ENCODE data around the gene PLEKHJ1.

The PLEKHJ1 gene

DNA sequence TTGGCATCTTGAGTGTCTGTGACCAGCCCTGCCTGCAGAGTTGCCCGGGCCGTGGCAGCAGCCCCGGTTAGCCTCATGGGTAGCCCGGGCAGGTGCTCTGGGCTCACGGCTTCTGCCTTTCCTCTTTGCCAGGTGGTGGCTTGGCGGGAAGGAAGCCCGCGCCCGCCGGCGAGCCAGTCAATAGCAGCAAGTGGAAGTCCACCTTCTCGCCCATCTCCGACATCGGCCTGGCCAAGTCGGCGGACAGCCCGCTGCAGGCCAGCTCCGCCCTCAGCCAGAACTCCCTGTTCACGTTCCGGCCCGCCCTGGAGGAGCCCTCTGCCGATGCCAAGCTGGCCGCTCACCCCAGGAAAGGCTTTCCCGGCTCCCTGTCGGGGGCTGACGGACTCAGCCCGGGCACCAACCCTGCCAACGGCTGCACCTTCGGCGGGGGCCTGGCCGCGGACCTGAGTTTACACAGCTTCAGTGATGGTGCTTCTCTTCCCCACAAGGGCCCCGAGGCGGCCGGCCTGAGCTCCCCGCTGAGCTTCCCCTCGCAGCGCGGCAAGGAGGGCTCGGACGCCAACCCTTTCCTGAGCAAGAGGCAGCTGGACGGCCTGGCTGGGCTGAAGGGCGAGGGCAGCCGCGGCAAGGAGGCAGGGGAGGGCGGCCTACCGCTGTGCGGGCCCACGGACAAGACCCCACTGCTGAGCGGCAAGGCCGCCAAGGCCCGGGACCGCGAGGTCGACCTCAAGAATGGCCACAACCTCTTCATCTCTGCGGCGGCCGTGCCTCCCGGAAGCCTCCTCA, 9.9 kb downstream of the PLEKHJ1 start:
- TF ChIP-seq JUND (IDR thresholded peaks at IDR 0.05; ENCODE audit: low read depth), result no peak
- in situ Hi-C loops (cut with HindIII; ENCODE audit: low pct_unique_long_range_greater_than_20kb, low sequenced_read_pairs), result no loop called here
- DNase-seq (ENCODE audit: low read depth in 1 of 2, low spot score in 1 of 2), result no peak

DNA sequence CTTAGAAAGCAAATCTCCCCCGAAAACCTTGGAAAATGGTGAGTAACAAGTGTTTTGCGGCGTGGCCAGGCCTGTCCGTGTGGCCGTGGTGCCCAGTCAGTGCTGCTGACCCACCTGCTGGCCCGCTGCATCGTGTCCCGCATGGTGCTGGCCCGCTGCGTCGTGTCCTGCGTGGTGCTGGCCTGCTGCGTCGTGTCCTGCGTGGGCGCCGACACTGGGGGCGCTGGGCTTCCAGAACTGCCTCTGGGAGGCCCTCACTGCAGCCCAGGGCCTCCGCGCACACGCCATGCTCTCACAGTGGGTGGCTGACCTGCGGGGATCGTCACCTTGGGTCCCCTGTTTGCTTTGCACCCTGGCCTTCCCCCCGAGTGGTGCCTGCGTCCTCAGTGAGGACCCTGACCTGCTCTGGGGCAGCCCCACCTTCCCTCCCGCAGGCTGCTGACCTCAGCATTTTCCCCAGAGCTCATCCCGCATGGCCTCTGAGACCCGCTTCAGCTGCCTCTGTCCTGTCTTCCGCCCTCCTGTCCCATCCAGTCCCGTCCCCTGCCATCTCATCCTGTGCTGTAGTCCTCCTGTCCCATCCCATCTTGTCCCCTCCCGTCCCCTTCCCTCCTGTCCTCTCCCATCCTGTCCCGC, 10.6 kb downstream of the PLEKHJ1 start:
- no peak for DNase-seq (ENCODE audit: low read depth in 1 of 2, low spot score in 1 of 2)
- no peak for TF ChIP-seq JUND (IDR thresholded peaks at IDR 0.05; ENCODE audit: low read depth)
- in situ Hi-C loops (cut with HindIII; ENCODE audit: low pct_unique_long_range_greater_than_20kb, low sequenced_read_pairs), result no loop called here

DNA sequence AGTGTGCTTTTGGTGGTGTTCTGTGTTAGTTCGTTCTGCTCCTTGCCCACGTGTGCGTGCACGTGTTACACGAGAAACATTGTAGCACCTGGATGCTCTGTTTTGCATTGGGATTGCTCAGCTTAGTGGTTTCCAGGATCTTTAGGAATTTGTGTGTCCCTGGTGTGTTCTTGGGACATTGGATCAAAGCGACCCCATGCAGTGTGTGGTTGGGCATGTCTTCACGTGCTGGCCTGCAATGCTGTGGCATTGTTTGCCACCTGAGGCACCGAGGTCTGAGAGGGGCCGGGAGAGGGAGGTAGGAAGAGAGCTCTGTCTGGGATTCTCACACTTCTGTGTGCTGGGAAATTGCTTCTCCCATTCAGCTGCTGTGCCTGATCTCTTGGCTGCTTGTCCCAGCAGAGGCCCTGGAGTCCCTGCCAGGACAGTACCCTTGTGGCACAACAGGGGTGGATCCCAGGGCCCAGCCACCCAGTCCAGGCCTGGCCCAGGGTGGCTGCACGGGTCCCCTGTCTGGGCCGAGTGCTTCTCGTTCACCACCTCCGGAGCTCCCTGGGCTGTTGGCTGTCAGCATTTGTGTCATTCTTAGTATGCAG, 11.3 kb downstream of the PLEKHJ1 start:
- no peak for TF ChIP-seq JUND (IDR thresholded peaks at IDR 0.05; ENCODE audit: low read depth)
- in situ Hi-C loops (cut with HindIII; ENCODE audit: low pct_unique_long_range_greater_than_20kb, low sequenced_read_pairs), result no loop called here
- DNase-seq (ENCODE audit: low read depth in 1 of 2, low spot score in 1 of 2), result no peak

DNA sequence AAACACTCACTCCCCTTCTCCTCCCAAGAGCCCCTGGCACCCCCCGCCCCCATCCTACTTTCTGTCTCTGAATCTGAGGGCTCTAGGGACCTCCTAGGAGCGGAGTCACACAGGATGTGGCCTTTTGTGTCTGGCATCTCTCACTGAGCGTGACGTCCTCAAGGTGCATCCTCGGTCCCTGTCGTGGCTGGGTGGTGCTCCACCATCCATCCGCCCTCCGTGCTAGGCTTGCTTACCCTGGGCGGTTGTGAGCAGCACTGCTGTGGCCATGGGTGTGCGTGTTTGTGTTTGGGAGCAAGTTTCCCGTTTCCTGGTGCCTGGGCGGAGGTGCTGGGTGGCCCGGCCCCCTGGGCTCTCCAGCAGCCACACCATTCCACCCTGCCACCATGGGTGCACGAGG, 12.2 kb downstream of the PLEKHJ1 start:
- TF ChIP-seq JUND (IDR thresholded peaks at IDR 0.05; ENCODE audit: low read depth), result no peak
- DNase-seq (ENCODE audit: low read depth in 1 of 2, low spot score in 1 of 2), result no peak
- in situ Hi-C loops (cut with HindIII; ENCODE audit: low pct_unique_long_range_greater_than_20kb, low sequenced_read_pairs), result no loop called here

DNA sequence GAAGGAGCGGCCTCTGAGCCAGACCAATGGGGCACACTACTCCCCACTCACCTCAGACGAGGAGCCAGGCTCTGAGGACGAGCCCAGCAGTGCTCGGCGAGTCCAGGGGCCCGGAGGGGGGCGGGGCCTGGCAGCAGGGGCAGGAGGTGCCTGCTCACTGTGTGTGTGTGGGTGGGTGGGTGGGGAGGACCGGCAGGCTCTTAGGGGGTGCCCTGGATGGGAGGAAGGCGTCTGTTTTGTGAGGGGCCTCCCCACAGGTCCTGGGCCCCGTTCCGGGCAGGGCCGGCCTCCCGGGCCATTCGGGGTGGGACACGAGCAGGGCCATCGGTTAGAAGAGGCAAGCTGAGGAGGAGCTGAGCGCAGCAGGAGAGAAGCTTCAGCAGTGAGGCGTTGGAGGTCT, 12.7 kb downstream of the PLEKHJ1 start:
- no peak for DNase-seq (ENCODE audit: low read depth in 1 of 2, low spot score in 1 of 2)
- in situ Hi-C loops (cut with HindIII; ENCODE audit: low pct_unique_long_range_greater_than_20kb, low sequenced_read_pairs), result no loop called here
- no peak for TF ChIP-seq JUND (IDR thresholded peaks at IDR 0.05; ENCODE audit: low read depth)

DNA sequence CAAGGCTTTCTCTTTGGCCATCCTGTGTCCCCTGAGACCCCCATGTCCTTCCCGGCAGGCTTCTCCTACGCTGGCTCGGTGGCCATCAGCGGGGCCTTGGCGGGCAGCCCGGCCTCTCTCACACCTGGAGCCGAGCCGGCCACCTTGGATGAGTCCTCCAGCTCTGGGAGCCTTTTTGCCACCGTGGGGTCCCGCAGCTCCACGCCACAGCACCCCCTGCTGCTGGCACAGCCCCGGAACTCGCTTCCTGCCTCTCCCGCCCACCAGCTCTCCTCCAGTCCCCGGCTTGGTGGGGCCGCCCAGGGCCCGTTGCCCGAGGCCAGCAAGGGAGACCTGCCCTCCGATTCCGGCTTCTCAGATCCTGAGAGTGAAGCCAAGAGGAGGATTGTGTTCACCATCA, 14.2 kb downstream of the PLEKHJ1 start:
- in situ Hi-C loops (cut with HindIII; ENCODE audit: low pct_unique_long_range_greater_than_20kb, low sequenced_read_pairs), result no loop called here

DNA sequence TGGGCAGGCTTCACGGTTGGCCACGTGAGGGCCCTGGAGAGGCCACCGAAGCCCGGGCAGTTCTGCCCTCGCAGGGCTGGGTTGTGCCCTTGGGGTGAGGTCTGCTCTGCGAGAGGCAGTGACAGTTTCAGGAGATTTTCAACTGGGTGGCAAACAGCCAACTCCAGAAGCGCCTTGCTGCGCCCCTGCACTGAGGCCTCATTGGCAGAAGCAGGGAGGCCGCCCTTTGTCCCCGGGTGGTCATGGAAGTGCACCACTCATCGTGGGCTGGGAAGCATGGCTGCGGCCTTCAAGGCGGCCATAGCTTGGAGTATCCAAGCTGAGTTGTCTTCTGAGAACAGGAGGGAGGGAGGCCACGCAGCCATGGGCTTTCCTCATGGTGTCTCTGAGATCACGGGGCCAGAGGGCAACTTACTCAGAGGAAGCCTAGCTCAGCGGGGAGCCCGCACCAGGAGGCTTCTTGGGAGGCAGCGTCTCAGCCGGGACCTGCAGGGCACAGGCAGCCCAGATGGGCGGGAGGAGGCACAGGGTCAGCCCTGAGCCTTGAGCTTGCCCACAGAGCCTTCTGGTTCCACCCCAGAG, 14.8 kb downstream of the PLEKHJ1 start:
- TF ChIP-seq JUND (IDR thresholded peaks at IDR 0.05; ENCODE audit: low read depth), result no peak
- in situ Hi-C loops (cut with HindIII; ENCODE audit: low pct_unique_long_range_greater_than_20kb, low sequenced_read_pairs), result no loop called here

More for the DNA sequence above, 14.2 kb downstream of the PLEKHJ1 start:
- no peak for TF ChIP-seq JUND (IDR thresholded peaks at IDR 0.05; ENCODE audit: low read depth)
- no peak for DNase-seq (ENCODE audit: low read depth in 1 of 2, low spot score in 1 of 2)

DNA sequence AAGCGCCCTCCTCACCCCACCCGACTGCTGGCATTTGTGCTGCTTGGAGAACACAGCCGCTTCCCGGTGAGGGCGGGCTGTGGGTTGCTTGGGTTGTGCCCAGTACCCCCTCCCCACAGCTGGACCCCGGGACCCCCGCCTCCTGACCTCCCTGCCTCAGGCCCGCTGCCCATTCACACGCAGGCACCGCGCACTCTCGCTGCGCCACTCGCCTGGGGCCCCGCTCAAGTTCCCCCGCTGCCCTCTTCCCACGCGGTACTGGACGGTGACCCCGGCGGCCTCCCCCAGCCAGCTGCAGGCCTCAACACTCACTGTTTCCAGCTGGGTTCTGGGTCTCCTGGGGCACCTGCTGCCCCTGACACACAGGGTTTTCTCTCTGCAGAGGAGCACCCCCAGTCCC, 16.4 kb downstream of the PLEKHJ1 start:
- TF ChIP-seq JUND (IDR thresholded peaks at IDR 0.05; ENCODE audit: low read depth), result no peak
- DNase-seq (ENCODE audit: low read depth in 1 of 2, low spot score in 1 of 2), result no peak
- in situ Hi-C loops (cut with HindIII; ENCODE audit: low pct_unique_long_range_greater_than_20kb, low sequenced_read_pairs), result no loop called here

More for the DNA sequence above, 14.8 kb downstream of the PLEKHJ1 start:
- no peak for DNase-seq (ENCODE audit: low read depth in 1 of 2, low spot score in 1 of 2)

DNA sequence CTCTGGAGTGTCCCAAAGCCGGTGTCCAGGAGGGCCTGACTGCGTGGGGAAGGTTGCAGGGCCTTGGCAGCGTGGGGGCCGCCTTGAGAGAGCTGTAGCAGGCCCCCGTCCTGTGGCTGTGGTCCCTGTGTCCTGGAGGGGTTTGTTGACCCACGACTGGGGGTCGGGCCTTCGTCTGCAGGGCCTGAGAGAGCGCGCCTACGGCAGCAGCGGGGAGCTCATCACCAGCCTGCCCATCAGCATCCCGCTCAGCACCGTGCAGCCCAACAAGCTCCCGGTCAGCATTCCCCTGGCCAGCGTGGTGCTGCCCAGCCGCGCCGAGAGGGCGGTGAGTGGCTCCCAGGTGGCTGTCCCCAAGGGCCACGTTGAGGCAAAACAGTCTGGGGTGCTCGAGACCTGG, 18.5 kb downstream of the PLEKHJ1 start:
- no peak for DNase-seq (ENCODE audit: low read depth in 1 of 2, low spot score in 1 of 2)
- in situ Hi-C loops (cut with HindIII; ENCODE audit: low pct_unique_long_range_greater_than_20kb, low sequenced_read_pairs), result no loop called here
- TF ChIP-seq JUND (IDR thresholded peaks at IDR 0.05; ENCODE audit: low read depth), result no peak

DNA sequence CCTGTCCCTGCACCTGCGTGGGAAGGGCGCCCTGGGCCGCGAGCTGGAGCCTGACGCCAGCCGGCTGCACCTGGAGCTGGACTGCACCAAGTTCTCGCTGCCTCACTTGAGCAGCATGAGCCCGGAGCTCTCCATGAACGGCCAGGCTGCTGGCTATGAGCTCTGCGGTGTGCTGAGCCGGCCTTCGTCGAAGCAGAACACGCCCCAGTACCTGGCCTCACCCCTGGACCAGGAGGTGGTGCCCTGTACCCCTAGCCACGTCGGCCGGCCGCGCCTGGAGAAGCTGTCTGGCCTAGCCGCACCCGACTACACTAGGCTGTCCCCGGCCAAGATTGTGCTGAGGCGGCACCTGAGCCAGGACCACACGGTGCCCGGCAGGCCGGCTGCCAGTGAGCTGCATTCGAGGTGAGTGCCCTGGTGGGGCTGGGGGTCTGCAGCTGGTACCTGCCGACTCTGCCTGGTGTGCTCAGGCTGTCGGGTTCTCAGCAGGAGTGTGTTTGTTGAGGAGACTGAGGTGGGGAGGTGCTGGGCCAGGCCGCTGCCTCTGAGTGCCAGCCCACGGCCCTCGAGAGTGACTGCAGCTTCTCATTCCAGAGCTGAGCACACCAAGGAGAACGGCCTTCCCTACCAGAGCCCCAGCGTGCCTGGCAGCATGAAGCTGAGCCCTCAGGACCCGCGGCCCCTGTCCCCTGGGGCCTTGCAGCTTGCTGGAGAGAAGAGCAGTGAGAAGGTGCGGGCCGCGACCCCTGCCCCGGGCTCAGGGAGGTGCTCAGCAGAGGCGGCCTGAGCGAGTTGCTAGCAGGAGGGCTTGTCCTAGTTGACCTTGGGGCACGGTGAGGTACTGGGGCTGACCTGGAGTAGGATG, 19.5 kb downstream of the PLEKHJ1 start:
- TF ChIP-seq JUND (IDR thresholded peaks at IDR 0.05; ENCODE audit: low read depth), result no peak
- in situ Hi-C loops (cut with HindIII; ENCODE audit: low pct_unique_long_range_greater_than_20kb, low sequenced_read_pairs), result no loop called here
- no peak for DNase-seq (ENCODE audit: low read depth in 1 of 2, low spot score in 1 of 2)

DNA sequence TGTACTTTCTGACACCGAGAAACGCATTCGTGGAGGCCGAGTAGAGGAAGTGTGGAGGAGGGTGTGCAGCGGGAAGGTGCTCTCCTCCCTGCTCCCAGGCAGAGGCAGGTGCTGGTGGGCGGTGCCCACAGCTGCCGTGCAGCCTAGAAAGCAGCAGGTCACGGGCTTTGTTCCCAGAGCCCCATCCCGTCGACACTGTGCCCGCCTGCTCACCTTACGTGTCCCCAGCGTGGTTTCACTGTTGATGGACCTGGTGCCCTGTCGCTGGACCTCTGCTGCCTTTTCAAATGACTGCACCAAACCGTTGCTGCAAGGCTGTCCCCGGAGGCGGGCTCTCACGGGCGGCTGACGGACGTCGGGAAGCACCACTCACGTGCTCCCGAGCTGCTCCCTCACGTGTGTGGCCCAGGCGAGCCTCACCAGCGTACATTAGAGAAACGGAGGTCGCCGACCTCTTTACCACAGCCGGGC, 20.8 kb downstream of the PLEKHJ1 start:
- in situ Hi-C loops (cut with HindIII; ENCODE audit: low pct_unique_long_range_greater_than_20kb, low sequenced_read_pairs), result no loop called here
- DNase-seq (ENCODE audit: low read depth in 1 of 2, low spot score in 1 of 2), result no peak

DNA sequence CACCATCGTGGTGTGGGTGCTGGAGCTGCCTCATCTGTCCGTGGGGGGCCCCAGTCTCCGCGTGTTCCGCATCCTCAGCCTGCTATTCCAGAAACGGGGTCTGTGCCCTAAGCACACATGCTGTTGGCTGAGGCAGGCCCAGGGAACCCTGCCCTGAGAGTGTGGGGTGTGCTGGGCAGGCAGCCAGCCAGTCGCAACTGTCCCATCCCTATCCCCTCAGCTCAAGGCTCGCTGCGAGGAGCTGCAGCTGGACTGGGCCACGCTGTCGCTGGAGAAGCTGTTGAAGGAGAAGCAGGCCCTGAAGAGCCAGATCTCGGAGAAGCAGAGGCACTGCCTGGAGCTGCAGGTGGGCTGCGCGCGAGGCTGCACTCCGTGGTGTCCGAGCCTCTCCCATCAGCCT, 21.9 kb downstream of the PLEKHJ1 start:
- TF ChIP-seq JUND (IDR thresholded peaks at IDR 0.05; ENCODE audit: low read depth), result no peak
- DNase-seq (ENCODE audit: low read depth in 1 of 2, low spot score in 1 of 2), result no peak
- in situ Hi-C loops (cut with HindIII; ENCODE audit: low pct_unique_long_range_greater_than_20kb, low sequenced_read_pairs), result no loop called here

More for the DNA sequence above, 20.8 kb downstream of the PLEKHJ1 start:
- no peak for TF ChIP-seq JUND (IDR thresholded peaks at IDR 0.05; ENCODE audit: low read depth)

All from T47D (cell line).